ENCODE measurements around the gene DAB2IP.
"Not testable (repeated sequence)": the region's sequence is repeated elsewhere in the genome, so short reads cannot be mapped to it uniquely, and the experiment has no call there.

Gene DAB2IP

DNA sequence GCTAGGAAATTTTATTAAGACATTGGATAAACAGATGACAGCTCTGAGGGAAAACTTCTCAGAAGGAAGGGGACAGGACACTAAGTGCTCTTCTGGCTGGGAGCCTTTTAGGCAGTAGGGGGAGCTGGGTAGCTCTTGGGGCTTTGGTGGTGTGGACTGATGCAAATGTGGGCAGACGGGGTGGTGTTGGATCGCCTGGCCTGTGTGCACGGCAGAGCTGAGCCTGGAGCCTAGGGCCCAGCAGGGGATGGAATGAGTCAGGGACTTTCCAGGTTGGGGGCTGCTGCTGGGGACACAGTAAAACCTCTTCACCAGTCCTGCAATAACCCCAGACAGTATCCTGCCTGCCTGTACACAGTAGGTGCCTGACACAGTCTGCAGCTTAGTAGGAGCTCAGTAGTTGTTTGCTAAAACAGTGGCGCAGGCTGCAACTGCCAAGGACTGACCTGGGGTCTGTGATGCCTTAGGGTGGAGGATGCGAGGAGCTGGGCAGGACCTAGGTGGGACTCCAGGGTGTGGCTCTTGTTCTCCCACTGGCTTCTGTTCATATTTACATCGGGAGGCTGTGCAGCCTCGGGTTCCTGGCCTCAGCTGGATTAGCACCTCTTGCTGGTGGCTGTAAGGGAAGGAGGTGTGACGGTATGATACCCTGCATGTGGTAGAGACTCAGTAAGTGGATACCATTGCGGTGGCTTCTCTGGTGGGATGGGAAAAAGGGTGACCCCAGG lies 83.8 kb downstream of the DAB2IP start:
- H3K4me3 ChIP-seq = no peak overlapping the region
- peak overlapping the region in 19 of 21 experiments; percentile 45 to 91 (median 71) for H3K27ac ChIP-seq

DNA sequence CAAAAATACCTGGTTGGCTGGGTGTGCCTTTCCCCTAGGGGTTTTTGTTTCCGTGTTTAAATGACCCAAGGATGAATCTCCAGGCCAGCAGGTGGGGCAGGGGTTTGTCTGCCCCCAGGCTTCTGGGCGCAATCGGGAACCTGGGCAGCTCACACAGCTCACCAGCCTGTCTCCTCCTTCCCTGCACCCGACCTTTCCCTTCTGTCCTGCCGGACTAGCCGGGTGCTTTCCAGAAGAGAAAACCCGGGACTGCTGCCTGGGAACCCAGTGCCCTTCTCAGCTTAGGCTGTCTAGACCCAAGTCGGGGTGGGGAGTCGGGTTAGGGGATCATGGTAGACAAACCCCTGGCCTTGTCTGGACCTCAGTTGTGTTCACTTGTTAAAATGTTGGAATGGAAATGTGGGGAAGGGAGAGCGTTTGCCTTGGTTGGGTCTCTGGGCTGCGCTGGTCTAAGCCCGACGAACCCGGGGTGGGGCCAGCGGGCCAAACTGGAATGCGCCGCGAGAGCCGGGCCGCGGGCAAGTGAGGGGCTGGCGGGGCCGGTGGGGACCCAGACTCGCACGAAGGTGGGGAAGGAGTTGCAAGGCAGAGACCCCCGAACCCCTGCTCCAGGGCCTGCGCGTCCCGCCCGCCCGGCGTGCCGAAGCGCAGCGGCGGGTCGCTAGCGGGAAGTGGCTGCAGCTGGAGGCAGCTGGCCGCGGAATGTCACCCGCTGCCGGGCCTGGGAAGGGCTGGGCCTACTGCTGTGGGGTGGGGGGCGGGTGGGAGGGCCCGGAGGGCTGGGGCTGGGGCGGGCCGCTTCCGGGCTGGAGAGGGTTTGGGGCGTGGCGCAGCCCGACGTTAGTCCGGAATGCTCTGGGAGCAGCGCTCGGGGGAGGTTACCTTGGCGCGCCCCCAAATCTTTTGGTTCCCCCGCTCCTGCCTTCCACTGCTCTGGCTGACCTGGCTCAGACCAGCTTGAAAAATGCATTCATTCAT lies 84.6 kb downstream of the DAB2IP start:
- H3K4me3 ChIP-seq = peak overlapping the region; percentile 11 to 41 (median 23)
- peak overlapping the region in 20 of 21 experiments; percentile 16 to 91 (median 71) for H3K27ac ChIP-seq

DNA sequence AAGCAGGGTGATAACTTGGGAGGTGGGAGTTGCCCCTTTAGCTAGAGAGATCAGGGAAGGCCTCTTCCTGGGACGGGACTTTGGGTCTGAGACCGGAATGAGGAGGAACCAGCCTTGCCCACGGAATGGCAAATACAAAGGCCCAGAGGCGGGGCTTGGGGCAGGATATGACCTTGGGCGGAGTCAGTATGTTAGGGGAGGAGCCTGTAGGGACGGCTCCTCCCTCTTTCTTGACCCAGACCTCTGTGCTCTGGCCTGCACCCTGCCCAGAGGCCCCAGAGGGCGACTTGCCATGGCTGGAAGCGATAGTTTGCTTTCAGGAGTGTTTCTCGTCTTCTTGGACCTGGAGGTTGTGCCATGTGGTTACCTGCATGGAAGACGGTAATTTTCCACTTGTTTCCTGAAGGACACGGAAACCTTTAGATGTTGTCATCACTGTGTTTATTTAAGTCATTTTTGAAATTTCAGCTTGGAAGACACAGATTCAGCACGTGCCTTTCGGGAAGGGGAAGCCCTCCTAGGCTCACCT lies 85.6 kb downstream of the DAB2IP start:
- H3K4me3 ChIP-seq = peak overlapping the region in 6 of 7 experiments; percentile 11 to 41 (median 25)
- H3K27ac ChIP-seq = peak overlapping the region in 13 of 21 experiments; percentile 1 to 91 (median 80)

DNA sequence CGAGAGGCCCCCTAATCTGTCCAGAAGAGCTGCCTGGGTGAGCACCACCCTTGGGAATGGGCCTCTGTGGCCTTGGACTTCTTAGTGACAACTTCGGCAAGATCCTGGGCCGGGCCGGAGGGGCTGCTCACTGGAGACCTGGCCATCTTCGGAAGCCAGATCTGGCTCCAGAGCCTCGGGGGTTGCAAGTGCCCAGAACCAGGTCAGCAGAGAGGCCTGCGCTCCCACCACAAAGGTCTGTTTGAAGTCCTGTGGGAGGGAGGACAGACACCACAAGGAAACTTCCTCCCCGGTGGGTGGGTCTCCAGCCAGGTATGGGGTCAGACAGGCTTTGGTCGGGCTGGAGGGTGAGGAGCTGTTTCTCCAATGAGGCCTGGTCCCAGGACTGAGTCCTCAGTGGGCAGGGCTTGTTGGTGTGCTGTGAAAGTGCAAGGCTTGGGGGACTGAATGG lies 86.1 kb downstream of the DAB2IP start:
- Histone ChIP-seq H3K27ac (peak overlapping the region in 7 of 21 experiments; percentile 10 to 91 (median 75)), H3K4me3 (no peak overlapping the region)

- peak overlapping the region in 6 of 21 experiments; percentile 13 to 91 (median 73) for H3K27ac ChIP-seq
These were observed 87.0 kb downstream of the DAB2IP start for GRCh38 chr9:121738411-121738810.

DNA sequence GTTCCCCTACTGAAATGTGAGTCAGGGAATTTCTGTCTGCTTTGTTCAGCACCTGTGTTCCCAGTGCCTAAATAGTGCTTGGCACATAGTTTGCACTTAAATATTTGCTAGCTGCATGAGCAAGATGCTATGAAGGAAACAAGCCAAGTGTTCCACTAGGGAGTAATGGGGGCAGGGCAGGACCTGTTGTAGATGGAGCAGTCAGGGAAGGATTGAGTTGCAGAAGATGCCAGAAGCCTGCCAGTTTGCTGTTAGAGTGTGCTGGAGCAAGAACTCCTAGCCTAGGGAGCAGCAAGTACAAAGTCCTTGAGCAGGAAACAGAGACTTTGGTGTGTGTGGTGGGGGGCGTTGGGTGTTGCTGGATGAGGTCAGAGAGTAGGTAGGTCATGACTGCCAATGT lies 87.5 kb downstream of the DAB2IP start:
- Histone ChIP-seq H3K4me3 (no peak overlapping the region), H3K27ac (peak overlapping the region in 4 of 21 experiments; percentile 11 to 90 (median 68))

More at GRCh38 chr9:121738411-121738810, 87.0 kb downstream of the DAB2IP start:
- H3K4me3 ChIP-seq = no peak overlapping the region

DNA sequence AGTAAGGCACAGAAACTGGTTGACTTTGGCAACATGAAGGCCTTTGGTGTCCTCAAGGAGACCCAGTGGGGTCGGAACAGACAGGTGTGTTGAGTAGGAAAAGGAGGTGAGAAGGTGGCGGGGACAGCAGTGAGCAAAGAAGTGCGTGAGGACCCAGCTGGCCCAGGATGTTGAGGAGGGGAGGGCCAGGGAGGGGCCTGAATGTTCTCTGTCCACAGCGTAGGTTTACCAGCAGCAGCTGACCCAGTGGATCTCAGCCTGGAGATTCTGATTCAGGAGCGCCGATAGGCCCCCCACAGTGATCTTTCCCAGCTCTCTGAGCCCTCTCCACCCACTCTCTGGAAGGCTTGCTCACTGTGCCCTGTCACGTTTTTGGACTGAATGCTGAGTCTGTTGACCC lies 88.5 kb downstream of the DAB2IP start:
- peak overlapping the region in 6 of 21 experiments; percentile 11 to 90 (median 47) for H3K27ac ChIP-seq
- H3K4me3 ChIP-seq = no peak overlapping the region

DNA sequence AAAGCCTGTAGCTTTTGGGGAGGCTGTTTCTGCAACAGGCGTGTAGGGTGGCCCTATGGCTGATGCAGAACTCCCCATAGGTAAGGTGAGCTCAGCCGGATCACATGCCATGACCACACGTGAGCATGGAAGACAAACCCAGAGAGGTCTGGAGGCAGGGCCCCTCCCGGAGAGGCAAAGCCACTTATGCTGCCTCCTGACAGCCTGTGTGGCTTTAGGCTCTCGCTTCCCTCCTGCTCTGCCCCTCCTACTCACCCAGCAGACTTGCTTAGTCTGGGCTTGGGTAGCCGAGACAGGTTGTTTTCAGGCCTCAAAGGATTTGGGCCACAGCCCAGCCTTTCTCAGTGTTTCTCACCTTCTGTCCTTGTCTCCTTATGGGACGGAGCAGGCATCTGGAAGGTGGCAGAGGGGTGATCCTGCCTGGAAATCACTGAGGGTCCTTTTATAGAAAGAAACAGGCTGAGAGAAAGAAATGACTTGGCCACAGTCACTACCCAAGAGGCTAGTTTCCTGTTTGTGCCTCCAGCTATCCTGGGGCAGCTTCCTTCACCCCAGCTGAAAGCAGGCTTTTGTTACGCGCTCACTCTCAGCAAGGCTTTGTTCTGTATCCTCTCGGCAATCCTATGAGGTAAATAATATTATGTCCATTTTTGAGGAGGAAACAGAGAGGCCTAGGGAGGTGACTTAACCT lies 89.9 kb downstream of the DAB2IP start:
- H3K27ac ChIP-seq = peak overlapping the region in 7 of 21 experiments; percentile 4 to 92 (median 46)
- H3K4me3 ChIP-seq = no peak overlapping the region

DNA sequence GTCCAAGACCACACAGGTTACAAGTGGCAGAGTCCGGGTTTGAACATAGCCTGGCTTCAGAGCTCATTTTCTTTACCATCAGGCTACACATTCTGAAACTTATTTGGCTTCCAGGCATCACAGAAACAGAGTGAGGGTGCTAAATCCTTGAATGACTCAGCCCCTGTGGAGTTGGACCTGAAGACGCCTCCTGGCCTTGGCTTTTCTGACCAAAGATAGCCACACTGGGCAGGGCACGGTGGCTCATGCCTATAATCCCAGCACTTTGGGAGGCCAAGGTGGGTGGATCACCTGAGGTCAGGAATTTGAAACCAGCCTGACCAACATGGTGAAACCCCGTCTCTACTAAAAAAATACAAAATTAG lies 90.5 kb downstream of the DAB2IP start:
- peak overlapping the region in 7 of 21 experiments; percentile 4 to 92 (median 46) for H3K27ac ChIP-seq
- H3K4me3 ChIP-seq = not testable (repeated sequence)

DNA sequence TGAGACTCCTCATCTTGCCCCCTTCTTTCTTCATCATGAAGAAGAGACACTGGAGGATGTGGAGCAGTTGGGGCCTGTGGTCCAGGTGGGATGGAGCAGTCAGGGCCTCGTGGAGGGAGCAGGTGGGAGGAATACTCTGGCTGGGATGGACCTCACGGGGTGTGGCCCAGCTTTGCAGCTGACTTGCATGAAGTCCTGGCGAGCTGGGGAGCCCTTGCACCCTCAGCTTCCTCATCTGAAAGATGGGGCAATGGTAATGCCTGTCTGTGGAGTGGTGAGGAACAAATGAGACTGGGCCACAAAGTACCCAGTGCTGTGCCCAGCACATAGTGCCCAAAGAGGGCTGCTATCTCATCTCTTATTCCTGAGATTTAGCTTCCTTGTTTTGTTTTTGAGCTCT lies 91.5 kb downstream of the DAB2IP start:
- Histone ChIP-seq H3K27ac (peak overlapping the region in 11 of 21 experiments; percentile 31 to 92 (median 80)), H3K4me3 (no peak overlapping the region)

- peak overlapping the region in 6 of 7 experiments; percentile 16 to 27 (median 19) for H3K4me3 ChIP-seq
- H3K27ac ChIP-seq = peak overlapping the region in 20 of 21 experiments; percentile 7 to 92 (median 72)
These were observed 92.1 kb downstream of the DAB2IP start for GRCh38 chr9:121743441-121744001.

DNA sequence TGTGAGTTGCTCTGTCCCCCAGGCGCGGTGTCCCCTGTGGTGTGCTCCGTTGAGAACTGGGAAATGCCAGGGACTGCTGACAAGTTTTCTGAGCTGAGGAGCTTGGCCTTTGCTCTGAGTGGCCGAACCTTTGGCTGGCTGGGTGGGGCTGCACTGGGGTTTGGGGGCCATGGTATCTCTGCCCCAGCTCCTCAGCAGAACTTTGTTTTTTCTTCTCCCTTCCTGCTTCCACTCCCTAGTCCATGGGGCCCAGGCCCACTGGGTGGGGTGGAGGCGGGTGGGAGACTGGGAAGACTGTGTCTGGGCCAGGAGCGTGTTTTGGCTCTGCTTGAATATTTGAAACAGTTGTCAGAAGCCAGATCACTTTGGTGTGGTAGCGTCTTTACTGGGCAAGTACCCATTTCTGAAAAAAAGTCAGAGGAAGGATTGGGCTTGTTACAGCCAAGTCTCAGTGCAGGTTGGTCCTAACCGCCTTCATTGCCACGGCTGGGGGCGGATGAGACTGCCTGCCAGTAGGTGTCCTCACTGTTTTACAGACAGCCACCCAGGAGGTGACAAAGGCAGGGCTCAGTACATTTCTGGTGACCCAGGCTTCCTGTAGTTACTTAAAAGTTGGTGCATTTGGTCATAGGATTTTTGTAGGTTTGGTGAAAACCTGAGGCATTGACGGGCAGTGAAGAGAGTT lies 92.7 kb downstream of the DAB2IP start:
- Histone ChIP-seq H3K27ac (peak overlapping the region in 20 of 21 experiments; percentile 7 to 92 (median 72)), H3K4me3 (peak overlapping the region in 6 of 7 experiments; percentile 16 to 27 (median 19))

- Histone ChIP-seq H3K27ac (peak overlapping the region in 16 of 21 experiments; percentile 53 to 92 (median 78)), H3K4me3 (peak overlapping the region in 2 of 7 experiments; percentile 24 to 27)
These were observed 93.4 kb downstream of the DAB2IP start for GRCh38 chr9:121744687-121745395.

DNA sequence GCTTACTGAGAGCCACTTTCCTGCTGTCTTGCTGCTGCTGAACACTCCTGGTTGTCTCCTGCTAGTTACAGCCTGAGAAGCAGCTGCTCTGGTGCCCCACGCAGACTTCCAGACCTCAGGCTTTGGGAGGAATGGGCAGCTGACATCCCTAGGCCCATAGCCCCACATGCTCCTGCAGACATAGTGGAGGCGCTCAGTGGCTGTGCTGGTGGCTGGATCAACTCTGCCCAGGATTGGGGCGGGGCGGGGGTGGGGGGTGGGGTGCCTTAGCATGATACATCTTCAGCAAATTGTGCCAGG lies 93.9 kb downstream of the DAB2IP start:
- H3K4me3 ChIP-seq = no peak overlapping the region
- H3K27ac ChIP-seq = peak overlapping the region in 10 of 21 experiments; percentile 59 to 92 (median 81)

DNA sequence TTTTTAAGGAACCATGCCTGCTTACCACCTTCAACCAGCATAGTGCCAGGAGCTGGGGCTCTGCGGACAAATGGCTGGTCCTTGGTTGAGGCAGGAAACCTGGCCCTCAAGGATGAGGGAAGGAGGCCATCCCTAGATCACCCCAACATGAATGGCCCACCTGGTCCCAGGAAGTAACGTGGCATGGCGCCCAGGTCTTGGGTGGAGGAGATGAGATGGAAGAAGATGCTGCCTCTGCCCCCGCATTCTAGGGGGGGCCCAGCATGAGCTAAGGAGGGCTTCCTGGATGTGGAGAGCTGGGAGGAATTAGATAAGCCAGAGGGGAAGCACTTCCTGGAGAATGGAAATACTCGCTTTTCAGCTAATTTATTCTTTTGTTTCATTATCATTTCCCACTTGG lies 95.0 kb downstream of the DAB2IP start:
- H3K4me3 ChIP-seq = no peak overlapping the region
- H3K27ac ChIP-seq = peak overlapping the region in 4 of 21 experiments; percentile 25 to 92 (median 90)

GRCh38 chr9:121746866-121747265 lies 95.4 kb downstream of the DAB2IP start:
- Histone ChIP-seq H3K27ac (peak overlapping the region in 3 of 21 experiments; percentile 25 to 90 (median 33)), H3K4me3 (no peak overlapping the region)

DNA sequence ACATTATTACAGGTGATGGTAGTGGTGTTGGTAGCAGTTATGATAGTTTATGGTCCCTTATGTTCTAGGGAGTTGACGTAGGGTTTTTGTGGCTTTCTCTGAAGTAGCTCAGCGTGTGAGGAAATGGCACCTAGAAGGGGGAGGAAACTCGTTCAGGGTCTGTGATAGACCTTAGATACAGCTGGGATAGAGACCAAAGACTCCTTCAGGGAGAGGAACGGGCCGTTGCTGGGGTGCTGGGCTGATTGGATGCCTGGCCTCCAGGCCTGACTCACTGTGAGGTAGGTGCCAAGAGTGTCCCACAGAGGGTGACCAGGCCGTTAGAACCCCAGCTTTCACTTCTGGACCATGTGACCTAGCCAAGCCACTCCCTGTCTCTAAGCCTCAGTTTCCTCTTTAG lies 96.6 kb downstream of the DAB2IP start:
- H3K4me3 ChIP-seq = no peak overlapping the region
- H3K27ac ChIP-seq = peak overlapping the region in 9 of 21 experiments; percentile 10 to 80 (median 49)

Data from skin epidermis (tissue), 12 donors.